Cardiac muscle cell (in vitro differentiated cells and primary cell): ENCODE data around the gene L3HYPDH. TPM values are rescaled to one million over a fixed set of nuclear protein-coding genes. Genes with fewer than 3 reads are reported as not detected.

Experiments used
- DNase-seq, 2 donors: peaks; one replicate each; pipeline versions ENCODE4 v3.0.0 to v3.0.0-alpha.2; 2010 to 2017; ENCODE audit warnings: low read depth in 1 of 2, low spot score in 1 of 2
- H3K27ac ChIP-seq: fragments of 200-600 bp; sonication (generic); 2 replicates; pipeline ENCODE4 v1.5.1; 2016
- H3K27me3 ChIP-seq: fragments of 200-600 bp; sonication (generic); 2 replicates; pipeline ENCODE4 v1.6.0; 2016; ENCODE audit warnings: control low read depth
- H3K36me3 ChIP-seq: fragments of 200-600 bp; sonication (generic); 2 replicates; pipeline ENCODE4 v1.5.1; 2016; ENCODE audit warnings: control low read depth
- H3K4me1 ChIP-seq: fragments of 200-600 bp; sonication (generic); 2 replicates; pipeline ENCODE4 v1.8.1; 2017; ENCODE audit warnings: low read depth, mild to moderate bottlenecking, mixed run types
- H3K4me3 ChIP-seq: fragments of 200-600 bp; sonication (generic); 2 replicates; pipeline ENCODE4 v1.5.1; 2016; ENCODE audit warnings: mild to moderate bottlenecking
- H3K9me3 ChIP-seq: fragments of 200-600 bp; sonication (generic); 2 replicates; pipeline ENCODE4 v1.5.1; 2017; ENCODE audit warnings: low read depth, mild to moderate bottlenecking, control low read depth
- polyA plus RNA-seq: library from polyadenylated mRNA; unstranded; fragments of >200 nt; fragmentation: Nextera tagmentation; extraction: Ambion mirVana; gene quantifications from 2 replicates; pipeline ENCODE4 v1.2.1, GENCODE V29; 2016
- total RNA-seq: library from RNA; depleted of rRNA; stranded (reverse); fragments of >200 nt; gene quantifications from 2 replicates; pipeline ENCODE4 v1.2.3, GENCODE V29; 2016
- TF ChIP-seq, protein P1 (sequence below): IDR thresholded peaks from 2 replicates; pipeline ENCODE4 v1.5.1; 2012; ENCODE audit warnings: low read depth, mild to moderate bottlenecking, low read length

L3HYPDH gene
- total and polyA plus RNA-seq, 2 experiments from 2014 or later = 29.4 to 37.8 TPM

DNA sequence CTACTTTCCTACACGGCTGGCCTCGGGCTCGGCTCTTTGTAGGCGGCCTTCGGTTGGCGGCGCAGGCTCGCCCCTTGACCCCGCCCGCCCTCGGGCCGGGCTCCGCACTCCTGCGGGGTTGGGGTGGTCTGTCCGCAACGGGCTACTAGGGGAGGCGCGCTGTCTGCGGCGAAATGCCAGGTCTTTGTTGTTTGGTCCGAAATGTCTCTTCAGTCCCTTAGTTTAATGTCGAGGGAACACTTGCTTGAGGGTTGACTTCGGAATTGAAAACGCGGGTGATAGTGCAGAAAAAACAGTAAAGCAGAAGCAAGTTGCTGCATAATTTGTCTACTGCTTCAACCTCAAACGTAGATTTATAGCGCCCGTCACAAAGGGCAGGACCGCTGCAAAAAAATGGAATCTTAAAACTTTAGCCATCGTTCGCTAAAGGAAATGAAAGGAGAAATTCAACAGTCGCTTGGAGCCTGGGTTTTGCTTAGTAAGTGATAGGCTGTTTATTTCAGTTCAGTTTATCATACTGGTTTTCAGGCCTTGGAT, 499 bp upstream of the L3HYPDH start:
- Histone ChIP-seq H3K4me3 (peak overlapping the region; percentile 73), H3K27ac (peak overlapping the region; percentile 89), H3K4me1 (peaks cover 12% of the 10 kb centered on the region), H3K9me3 (no peaks in the 10 kb centered on the region), H3K27me3 (no peaks in the 10 kb centered on the region), H3K36me3 (peaks cover 15% of the 10 kb centered on the region)
- TF ChIP-seq, protein P1, sequence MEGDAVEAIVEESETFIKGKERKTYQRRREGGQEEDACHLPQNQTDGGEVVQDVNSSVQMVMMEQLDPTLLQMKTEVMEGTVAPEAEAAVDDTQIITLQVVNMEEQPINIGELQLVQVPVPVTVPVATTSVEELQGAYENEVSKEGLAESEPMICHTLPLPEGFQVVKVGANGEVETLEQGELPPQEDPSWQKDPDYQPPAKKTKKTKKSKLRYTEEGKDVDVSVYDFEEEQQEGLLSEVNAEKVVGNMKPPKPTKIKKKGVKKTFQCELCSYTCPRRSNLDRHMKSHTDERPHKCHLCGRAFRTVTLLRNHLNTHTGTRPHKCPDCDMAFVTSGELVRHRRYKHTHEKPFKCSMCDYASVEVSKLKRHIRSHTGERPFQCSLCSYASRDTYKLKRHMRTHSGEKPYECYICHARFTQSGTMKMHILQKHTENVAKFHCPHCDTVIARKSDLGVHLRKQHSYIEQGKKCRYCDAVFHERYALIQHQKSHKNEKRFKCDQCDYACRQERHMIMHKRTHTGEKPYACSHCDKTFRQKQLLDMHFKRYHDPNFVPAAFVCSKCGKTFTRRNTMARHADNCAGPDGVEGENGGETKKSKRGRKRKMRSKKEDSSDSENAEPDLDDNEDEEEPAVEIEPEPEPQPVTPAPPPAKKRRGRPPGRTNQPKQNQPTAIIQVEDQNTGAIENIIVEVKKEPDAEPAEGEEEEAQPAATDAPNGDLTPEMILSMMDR = no peak
- no peak for DNase-seq

DNA sequence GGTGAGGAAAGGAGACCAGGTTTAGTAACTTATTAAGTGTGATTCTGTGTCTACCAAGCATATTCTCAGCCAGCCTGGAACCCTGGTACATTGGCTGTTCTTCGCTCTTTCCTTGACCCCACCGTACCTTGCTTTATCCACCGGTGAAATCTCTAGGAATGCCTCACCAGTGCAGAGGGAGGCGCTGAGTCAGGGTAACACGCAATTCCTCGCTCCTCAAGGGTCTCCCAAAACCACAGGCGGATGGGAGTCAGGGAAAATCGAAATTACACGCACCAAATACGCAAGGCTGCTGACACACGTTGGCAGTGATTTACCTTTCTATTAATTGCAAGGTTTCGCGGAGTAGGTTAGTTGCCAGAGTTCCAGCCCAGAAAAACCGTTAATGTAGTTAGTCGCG, 845 bp downstream of the L3HYPDH start:
- H3K36me3 ChIP-seq = peaks cover 13% of the 10 kb centered on the region
- peak in 1 of 2 donors; percentile 65 for DNase-seq
- TF ChIP-seq, protein P1 = no peak
- H3K4me3 ChIP-seq = peak overlapping the region; percentile 73
- no peaks in the 10 kb centered on the region for H3K27me3 ChIP-seq
- H3K27ac ChIP-seq = peak overlapping the region; percentile 89
- peaks cover 12% of the 10 kb centered on the region for H3K4me1 ChIP-seq
- no peaks in the 10 kb centered on the region for H3K9me3 ChIP-seq

DNA sequence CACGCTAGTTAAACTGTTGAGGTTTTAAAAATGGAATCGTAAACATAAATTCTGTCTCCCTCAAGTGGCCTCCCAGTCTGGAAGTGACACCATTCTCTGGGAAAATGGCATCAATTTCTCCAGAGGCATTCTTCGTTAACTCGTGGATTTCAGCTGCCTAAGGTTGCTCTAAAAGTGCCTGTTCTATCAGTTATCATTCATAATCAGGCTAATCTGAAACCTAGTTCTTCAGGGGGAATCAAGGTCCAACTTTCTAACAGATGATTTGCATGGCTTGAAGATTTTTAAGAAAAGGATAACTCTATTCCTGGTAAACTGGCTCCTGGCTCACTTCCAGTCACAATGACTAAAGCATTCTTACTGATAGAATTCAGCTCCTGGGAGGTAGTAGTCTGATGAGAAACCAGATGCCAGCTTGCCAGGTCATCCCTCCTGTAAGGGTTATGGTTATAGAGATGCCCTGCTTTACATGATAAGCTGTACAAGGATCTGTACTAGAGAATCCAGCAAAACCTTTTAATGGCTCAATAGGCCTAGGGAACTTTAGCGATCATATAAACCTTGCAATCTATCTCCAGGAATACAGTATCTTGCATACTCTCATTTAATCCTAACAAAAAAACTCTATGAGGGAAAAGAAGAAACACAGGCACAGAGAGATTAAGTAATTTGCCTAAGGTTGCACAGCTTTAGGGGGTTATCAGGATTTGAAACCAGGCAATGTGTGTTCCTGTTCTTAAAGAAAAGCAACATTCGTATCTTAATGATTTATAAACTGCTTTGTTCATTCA, 1.5 kb downstream of the L3HYPDH start:
- peaks cover 12% of the 10 kb centered on the region for H3K4me1 ChIP-seq
- H3K4me3 ChIP-seq = peak overlapping the region; percentile 73
- peak overlapping the region; percentile 31 for H3K27ac ChIP-seq
- DNase-seq = peak; percentile 23 to 86
- H3K9me3 ChIP-seq = no peaks in the 10 kb centered on the region
- no peaks in the 10 kb centered on the region for H3K27me3 ChIP-seq
- peaks cover 11% of the 10 kb centered on the region for H3K36me3 ChIP-seq
- TF ChIP-seq, protein P1 = no peak

DNA sequence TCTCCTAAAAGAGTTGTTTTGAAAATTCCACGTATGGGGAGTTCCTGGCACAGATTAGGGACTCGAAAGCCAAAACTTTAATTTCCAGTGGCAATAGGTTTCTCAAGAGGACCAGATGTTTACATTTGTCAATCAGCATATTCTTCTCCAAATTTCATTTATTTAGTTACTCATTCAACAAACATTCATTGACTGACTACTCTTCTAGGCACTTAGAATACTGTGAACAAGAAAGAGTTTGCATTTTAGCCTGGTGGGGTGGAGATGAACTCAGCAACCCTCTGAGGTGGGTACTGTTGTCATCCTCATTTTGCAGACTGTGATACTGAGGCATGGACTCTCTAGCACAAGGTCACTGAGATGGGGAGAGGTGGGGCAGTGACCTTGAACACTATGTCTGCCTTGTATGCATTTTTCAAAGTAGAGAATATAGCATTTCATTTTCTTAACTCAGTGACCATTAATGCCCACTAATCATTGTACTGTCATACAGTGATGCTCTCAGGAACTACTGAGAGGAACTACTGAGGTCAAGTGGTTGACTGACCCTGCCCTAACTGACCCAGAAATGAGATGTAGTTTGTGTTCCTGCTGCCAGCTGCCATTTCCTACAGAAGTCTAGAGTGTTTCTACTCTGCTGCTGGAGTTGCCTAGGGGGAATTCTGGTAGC, 2.2 kb downstream of the L3HYPDH start:
- H3K27me3 ChIP-seq = no peaks in the 10 kb centered on the region
- no peak overlapping the region for H3K4me3 ChIP-seq
- H3K4me1 ChIP-seq = peaks cover 12% of the 10 kb centered on the region
- no peaks in the 10 kb centered on the region for H3K9me3 ChIP-seq
- peaks cover 7% of the 10 kb centered on the region for H3K36me3 ChIP-seq
- peak overlapping the region; percentile 31 for H3K27ac ChIP-seq
- TF ChIP-seq, protein P1 = no peak
- peak in 1 of 2 donors; percentile 76 for DNase-seq

DNA sequence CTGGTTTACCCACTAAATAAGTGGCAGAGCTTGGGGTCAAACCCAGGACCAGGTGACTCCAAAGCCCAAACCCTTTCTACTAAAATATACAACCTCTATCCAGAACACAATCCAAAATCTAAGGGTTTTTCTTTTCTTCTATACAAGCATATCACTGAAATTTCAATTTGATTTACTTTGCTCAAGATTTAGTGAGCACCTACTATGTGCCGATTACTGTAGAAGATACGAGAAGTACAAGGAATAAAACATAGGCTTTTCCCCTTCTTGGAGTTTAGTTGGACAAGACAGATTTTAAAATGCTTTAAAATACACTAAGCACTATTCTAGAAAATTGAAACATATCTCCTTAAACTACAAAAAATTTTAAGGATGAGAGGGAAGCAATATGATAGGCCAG, 2.8 kb downstream of the L3HYPDH start:
- peaks cover 7% of the 10 kb centered on the region for H3K36me3 ChIP-seq
- no peaks in the 10 kb centered on the region for H3K27me3 ChIP-seq
- peaks cover 12% of the 10 kb centered on the region for H3K4me1 ChIP-seq
- H3K27ac ChIP-seq = no peak overlapping the region
- no peaks in the 10 kb centered on the region for H3K9me3 ChIP-seq
- no peak overlapping the region for H3K4me3 ChIP-seq
- TF ChIP-seq, protein P1 = no peak
- DNase-seq = no peak
